Activated CD4-positive, alpha-beta T cell treated with anti-CD3 and anti-CD28 coated beads for 1 hour (primary cell): Measurements from ENCODE around the gene GPR18.

Experiments
- DNase-seq: peaks from one replicate; pipeline ENCODE4 v3.0.0-alpha.2; 2020

Gene GPR18, protein sequence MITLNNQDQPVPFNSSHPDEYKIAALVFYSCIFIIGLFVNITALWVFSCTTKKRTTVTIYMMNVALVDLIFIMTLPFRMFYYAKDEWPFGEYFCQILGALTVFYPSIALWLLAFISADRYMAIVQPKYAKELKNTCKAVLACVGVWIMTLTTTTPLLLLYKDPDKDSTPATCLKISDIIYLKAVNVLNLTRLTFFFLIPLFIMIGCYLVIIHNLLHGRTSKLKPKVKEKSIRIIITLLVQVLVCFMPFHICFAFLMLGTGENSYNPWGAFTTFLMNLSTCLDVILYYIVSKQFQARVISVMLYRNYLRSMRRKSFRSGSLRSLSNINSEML

GRCh38 chr13:99258210-99258860 is at the start of gene GPR18:
Gene GPR18 (minus strand): TSS chr13:99258379. CDS start chr13:99255872, 2,507 bp downstream.
- no peak for DNase-seq

DNA sequence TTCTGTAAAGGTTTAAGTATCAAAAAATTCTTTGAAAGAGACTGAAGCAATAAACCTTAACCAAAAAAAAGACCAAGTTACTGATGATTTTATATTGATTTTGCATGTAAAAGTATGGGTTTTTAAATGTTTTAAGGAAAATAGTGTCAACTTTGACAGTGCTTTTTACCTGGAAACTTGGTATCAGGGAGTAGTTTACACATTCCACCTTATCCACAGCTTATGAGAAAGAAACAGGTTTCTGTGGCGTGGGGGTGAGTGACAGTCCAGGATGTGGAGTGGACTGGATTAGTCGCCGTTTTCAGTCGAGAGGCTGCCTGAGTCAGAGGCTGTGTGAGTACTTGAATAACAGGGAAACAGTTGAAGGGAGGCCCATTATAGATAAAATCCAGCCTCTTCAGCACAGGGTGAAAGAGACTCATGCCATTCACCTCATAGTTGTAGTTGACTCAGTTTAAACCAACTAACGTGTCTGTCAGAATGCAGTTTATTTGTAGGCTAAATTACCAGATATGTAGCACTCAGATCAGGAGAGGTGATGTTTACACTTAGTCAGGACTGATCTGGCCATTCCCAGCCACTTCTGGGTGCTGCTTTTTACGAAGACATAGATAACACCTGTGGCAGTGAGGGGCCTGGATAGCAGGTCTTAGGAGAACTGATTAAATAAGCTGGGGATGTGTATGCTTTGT is 49.6 kb upstream of the GPR18 start:
- DNase-seq: no peak

DNA sequence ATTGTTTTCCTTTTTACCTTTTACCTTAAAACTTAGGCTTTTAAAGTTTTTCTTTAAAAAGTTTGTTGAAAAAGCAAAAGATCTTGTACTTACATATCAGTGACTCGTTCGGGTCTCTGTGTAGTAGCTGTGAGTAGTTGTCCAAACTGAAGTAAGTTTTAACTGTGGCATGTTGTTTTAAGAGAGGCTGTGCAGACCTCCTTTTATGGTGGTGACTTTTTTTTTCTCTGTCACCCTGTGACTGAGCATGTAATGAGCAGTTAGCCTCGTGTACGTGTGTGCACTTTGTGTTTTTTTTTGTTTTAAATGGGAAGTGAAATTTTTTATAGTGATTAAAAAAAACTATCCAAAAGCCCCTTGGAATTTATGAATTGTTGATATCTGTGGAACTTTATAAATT is 49.1 kb upstream of the GPR18 start, which contains the start of gene GPR183:
TSS of gene GPR183 (minus strand) at position 153 of the 400 bp plus-strand sequence. CDS start 11,254 bp downstream, outside the sequence.
- no peak for DNase-seq

GRCh38 chr13:99305566-99305965 is 47.4 kb upstream of the GPR18 start:
- no peak for DNase-seq

- DNase-seq: no peak
Observed at GRCh38 chr13:99305158-99305557, 47.0 kb upstream of the GPR18 start.

GRCh38 chr13:99304541-99304940 is 46.4 kb upstream of the GPR18 start:
- DNase-seq: no peak

DNA sequence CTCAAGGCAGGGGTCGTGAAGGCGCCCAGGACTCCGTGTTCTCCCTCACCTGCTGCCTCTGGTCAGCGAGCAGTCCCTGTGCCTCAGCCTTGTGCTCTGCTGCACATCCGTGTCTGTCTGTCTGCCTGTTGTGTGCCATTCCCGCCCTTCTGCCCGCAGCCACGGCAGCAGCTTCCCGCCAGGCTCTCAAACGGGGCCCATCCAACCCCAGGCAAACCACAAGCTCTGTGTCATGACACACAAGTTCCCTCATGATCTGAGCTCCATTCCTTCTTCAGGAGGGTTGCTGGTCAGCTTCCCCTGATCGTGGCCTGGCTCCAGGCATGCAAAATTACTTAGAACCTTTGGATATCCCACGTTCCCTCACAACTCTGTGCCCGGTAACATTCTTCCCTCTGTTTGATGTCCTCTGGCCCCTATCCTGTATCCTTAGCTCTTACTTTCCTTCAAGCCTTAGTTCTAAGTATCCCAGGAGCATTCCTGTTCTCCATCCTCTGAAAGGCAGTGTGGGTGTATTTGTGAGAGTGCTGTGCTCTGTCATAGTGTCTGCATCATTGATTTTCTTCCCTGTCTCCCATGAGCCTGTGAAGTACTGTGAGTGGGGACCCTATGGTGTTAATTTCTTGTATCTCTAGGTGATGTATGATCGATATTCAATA is 45.8 kb upstream of the GPR18 start:
- DNase-seq: no peak

DNA sequence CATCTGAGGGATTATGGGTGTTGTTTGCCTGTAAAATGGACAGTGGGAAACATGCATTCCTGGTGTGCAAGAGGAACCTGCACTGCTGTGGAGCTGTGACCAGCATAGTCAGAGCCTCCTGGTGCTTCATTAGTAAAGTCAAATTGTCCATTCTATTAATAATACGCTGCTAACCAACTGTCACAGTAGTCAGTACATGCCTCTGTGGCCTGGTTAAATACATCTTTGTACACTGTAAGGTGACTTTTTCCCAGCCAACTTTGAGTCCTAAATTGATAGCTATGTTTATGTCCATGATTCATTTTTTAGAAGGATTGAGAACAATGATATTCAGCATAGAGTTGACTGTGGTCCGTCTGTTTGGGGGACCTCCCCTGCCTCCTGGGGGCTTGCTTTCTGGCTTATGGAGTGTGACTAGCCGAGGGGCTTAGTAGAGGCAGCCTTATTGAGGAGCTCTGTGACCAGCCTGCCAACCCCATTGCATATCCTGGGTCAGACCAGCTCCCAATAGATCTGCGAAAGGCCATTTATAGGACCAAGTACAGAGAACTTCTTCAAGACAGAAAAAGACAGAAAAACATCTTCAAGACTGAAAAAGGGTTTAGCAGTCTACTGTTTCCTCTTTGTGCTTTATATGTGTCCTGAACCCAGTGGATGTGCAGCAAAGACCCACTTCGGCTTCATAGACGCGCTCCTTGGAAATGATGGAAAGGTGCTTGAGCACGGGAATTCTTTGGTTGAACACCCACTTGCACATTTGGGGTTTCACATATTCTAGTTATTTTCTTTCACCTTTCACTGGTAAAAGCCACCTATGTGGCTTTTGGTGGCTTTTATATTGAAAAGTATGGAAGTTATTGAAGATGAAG is 44.7 kb upstream of the GPR18 start:
- no peak for DNase-seq

GRCh38 chr13:99301913-99302636 is 43.9 kb upstream of the GPR18 start:
- DNase-seq: no peak

DNA sequence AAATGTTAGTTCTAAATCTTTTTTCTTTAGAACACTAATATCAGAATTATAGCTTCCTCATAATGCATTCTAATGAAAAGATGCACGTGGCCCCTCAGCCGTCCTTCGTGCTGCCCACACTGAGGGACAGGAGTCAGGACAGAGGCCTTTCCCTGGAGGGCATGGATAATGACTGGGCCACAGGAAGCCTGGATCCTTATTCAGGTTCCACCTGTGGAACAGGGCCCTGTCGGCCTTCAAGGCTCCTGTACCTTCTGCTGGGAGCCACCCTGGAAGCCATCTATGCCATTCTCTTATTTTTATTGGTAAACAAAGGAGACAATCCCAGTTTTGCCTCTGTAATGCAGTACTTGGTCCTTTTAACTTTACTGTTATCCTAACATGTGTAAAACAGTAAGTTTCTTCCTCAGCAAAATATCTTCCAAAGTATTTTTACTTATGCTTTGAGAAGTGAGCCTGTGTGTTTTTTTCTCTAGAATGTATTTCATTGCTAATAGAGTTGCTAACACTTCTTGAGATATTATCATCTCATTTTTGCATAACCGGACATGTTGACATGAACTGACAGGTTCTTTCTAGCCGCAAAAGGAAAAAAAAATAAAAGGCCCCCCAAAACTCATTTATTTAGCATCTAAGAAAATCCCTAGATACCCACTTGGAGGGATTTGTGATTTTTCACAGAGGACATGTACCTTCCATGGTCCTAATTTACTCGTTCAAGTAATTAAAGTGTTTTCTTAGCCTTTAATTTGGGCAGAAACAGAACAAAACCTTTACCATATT is 43.1 kb upstream of the GPR18 start:
- DNase-seq: no peak

DNA sequence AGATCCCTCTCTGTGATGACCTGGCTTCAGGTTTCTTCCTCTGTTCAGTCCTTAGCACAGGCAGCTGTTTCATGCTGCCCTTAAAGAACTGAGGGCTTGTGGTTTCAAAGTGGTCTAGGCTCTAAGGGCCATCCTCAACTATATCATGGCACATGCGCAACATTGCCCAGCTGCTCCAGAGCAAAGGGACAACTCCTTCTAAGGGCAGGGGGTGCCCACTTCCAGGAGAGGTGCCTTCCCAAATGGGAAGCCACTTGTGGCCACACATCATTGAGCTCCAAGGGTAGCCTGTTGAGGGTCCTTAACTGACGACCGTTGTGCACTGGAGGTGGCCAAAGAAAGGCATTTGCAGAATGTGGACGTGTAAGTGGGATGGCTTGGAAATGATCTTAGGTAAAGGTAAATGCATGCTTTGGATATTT is 41.8 kb upstream of the GPR18 start:
- no peak for DNase-seq

DNA sequence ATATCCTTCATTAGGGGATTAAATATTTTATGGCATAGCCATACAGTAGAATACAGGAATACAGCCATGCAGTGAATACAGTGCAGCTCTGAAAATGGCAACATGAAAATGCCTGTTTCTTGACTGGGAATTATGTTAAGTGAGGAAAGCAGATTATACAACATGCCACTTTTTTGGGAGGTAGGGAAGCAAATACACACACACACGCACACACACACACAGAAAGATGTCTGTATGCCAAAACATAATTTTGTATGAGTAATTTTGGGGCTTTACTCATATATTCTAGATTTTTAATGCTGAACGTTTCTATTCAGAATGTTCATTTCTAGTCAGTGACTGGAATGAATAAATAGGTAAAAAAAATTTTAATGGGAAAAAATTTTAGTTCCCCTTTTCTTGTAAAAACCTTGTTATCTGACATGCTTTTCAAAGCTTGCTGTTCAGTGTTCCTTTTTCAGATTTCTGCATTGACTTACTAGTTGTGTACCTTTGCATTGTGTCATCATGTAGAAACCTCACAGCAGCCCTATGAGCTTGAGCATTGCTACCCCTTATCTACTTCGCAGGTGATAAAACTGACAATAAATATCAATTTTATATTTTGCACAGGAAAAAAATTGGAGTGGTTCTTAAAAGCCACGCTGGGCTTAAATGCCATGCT is 41.2 kb upstream of the GPR18 start:
- DNase-seq: no peak

DNA sequence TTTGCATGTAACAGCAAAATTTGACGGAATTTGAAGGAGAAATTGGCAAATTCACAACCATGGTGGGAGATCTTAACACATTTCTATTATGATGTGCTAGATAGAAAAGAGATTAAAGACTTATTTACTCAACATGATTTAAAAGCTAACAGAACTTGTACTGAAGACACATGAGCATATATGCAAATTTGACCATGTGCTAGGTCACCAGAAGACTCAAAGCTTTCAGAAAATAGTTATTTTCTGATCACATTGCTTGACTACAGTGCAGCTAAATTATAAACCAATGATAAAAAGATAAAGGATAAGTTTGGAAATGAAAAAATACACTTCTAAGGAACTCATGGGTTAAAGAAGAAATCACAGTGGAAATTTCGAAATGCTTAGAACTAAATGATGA is 39.9 kb upstream of the GPR18 start:
- DNase-seq: no peak

DNA sequence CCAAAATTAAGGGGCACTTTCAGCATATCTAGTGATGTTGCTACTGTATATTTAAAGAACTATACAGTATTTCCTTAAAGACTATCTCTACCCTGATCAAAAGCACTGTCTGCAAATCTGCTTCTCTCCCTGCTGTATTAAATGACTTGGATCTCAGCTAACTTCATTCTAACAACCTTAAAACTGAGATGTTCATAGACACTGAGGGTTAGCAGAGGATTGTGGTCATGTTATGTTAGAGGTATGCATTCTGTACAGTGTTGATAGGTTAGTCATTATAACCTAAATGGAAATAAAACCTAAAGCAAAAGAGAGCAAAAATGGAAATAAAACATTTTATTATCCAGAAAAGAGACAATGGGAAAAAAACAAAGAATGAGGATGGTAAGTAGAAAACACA is 39.2 kb upstream of the GPR18 start:
- no peak for DNase-seq

DNA sequence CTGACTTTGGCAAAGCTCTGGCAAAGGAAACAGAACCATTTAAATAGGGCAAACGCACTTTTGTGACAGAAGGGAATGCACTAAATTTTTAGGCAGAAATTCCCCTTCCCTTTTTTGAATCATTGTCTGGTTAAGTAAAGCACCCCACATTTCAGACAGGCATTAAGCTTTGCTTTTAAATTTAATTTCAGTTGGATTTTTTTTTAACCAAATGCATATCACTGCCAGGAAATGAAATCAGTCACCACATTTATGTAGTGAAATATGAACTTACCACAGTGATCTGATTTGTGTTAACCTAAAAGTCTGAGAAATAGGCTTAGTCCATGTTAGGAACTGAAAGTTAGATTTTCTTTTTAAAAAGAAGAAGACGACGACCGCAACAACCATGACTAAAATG is 38.2 kb upstream of the GPR18 start:
- no peak for DNase-seq

DNA sequence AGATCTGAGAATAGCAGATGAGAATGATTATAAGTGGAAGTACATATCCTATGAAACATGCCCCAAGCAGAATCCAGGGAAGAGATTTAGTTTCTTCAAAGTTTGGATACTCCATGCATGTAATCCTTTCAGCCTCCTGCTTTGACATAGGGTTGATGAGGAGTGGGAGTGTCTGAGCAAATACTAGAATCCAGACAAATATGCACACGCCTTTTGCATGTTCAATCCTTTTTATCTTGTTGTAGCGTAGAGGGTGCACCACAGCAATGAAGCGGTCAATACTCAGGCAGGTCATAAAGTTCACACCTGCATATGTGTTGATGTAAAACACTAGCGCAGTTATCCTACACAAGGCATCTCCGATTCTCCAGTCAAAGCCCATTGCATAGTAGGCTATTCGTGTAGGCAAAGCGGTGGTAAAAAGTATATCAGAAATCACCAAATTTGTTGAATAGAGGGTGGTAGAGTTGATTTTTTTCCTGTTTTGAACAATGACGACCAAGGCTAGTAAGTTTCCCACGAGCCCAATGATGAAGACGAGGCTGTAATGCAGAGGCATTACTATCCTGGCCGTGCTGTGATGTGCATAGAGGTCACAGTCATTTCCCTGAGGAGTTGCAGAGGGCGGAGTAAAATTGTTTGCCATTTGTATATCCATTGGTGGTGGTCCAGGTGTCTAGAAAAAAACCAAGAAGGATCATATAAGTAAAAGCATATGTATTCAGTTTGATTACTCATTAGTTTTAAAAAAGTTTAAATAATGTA is 37.5 kb upstream of the GPR18 start:
- DNase-seq: no peak

- DNase-seq: no peak
Observed at GRCh38 chr13:99294958-99295357, 36.8 kb upstream of the GPR18 start.

- DNase-seq: no peak
Observed at GRCh38 chr13:99294198-99294597, 36.0 kb upstream of the GPR18 start.

DNA sequence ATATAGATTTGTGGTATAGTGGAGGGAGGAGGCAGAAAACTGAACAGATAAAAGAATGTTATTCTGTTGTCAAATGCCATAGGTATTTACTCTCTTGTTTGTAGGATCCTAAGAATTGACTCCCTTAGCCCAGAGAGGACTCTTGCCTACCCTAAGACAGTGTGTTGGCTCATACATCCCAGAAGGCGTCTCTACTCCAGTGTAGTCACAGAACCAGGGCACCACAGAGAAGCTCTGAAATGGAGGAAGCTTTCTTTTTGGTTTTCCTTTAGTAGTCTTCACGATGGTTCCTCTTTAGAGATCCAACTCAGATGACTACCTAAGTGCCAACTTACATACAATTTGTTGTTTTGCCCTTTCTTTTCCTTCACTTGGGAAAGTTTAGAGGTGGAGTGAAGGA is 35.0 kb upstream of the GPR18 start:
- no peak for DNase-seq
